SK-N-SH (cell line): ENCODE measurements around the gene CD6.

ENCODE experiments used
- ELF1 ChIP-seq: IDR thresholded peaks from 2 replicates; pipeline ENCODE4 v1.4.0; 2012
- FOXJ3 ChIP-seq: sonication (generic); formaldehyde crosslinking; IDR thresholded peaks from 2 replicates; pipeline ENCODE4 v1.5.1; 2020; ENCODE audit warnings: mild to moderate bottlenecking, missing genetic modification reagents
- GABPA ChIP-seq: IDR thresholded peaks from 2 replicates; pipeline ENCODE4 v1.4.0; 2012; ENCODE audit warnings: low read depth, mild to moderate bottlenecking
- GATA2 ChIP-seq: sonication (generic); formaldehyde crosslinking; IDR thresholded peaks from 2 replicates; pipeline ENCODE4 v1.5.0; 2020; ENCODE audit warnings: mild to moderate bottlenecking, missing genetic modification reagents
- RAD21 ChIP-seq: IDR thresholded peaks from 2 replicates; pipeline ENCODE4 v1.6.1; 2012; ENCODE audit warnings: mild to moderate bottlenecking, low read length
- RFX5 ChIP-seq: IDR thresholded peaks from 2 replicates; pipeline ENCODE4 v1.6.1; 2012; ENCODE audit warnings: mild to moderate bottlenecking, improper control_type of control experiment, low read length
- TAF1 ChIP-seq: IDR thresholded peaks from 2 replicates; pipeline ENCODE4 v1.6.1; 2012; ENCODE audit warnings: low read depth, mild to moderate bottlenecking, low read length, moderate library complexity, borderline replicate concordance
- TF ChIP-seq, protein P1 (sequence below): IDR thresholded peaks from 2 replicates; pipeline ENCODE4 v1.4.0; 2012; ENCODE audit warnings: low read depth, borderline replicate concordance
- TF ChIP-seq, protein P2 (sequence below): fragments of 200-600 bp; sonication (generic); IDR thresholded peaks from 2 replicates; pipeline ENCODE4 v1.6.1; 2017; ENCODE audit warnings: antibody characterized with exemption, mild to moderate bottlenecking, moderate library complexity
- TF ChIP-seq, protein P3 (sequence below): IDR thresholded peaks from 2 replicates; pipeline ENCODE4 v1.4.0; 2012; ENCODE audit warnings: low read depth

DNA sequence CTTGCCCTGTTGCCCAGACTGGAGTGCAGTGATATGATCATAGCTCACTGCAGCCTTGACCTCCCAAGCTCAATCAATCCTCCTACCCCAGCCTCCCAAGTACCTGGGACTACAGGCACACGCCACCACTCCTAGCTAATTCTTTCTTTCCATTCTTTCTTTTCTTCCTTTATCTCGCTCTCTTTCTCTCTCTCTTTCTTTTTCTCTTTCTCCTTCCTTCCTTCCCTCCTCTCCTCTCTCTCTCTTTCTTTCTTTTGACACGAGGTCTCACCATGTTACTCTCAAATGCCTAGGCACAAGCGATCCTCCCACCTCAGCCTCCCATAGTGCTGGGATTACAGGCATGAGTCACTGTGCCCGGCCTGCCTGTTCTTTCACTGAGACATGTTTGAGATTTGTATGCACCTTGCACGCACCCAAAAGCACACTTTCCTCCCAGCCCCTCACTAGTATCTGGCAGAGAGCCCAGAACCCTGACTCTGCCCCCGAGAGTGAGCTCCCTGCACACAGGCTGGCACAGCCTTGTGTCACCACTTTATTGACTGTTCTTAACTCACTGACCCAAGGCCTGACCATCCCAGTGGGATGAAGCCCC, 56.8 kb downstream of the CD6 start:
- TF ChIP-seq, protein P1, sequence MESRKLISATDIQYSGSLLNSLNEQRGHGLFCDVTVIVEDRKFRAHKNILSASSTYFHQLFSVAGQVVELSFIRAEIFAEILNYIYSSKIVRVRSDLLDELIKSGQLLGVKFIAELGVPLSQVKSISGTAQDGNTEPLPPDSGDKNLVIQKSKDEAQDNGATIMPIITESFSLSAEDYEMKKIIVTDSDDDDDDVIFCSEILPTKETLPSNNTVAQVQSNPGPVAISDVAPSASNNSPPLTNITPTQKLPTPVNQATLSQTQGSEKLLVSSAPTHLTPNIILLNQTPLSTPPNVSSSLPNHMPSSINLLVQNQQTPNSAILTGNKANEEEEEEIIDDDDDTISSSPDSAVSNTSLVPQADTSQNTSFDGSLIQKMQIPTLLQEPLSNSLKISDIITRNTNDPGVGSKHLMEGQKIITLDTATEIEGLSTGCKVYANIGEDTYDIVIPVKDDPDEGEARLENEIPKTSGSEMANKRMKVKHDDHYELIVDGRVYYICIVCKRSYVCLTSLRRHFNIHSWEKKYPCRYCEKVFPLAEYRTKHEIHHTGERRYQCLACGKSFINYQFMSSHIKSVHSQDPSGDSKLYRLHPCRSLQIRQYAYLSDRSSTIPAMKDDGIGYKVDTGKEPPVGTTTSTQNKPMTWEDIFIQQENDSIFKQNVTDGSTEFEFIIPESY: no peak
- TF ChIP-seq, protein P2, sequence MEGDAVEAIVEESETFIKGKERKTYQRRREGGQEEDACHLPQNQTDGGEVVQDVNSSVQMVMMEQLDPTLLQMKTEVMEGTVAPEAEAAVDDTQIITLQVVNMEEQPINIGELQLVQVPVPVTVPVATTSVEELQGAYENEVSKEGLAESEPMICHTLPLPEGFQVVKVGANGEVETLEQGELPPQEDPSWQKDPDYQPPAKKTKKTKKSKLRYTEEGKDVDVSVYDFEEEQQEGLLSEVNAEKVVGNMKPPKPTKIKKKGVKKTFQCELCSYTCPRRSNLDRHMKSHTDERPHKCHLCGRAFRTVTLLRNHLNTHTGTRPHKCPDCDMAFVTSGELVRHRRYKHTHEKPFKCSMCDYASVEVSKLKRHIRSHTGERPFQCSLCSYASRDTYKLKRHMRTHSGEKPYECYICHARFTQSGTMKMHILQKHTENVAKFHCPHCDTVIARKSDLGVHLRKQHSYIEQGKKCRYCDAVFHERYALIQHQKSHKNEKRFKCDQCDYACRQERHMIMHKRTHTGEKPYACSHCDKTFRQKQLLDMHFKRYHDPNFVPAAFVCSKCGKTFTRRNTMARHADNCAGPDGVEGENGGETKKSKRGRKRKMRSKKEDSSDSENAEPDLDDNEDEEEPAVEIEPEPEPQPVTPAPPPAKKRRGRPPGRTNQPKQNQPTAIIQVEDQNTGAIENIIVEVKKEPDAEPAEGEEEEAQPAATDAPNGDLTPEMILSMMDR: no peak
- TF ChIP-seq FOXJ3 (CRISPR knock-in tag) (no peak), GABPA (no peak), RAD21 (no peak), RFX5 (no peak), ELF1 (no peak), TAF1 (no peak), GATA2 (CRISPR knock-in tag) (no peak)
- TF ChIP-seq, protein P3, sequence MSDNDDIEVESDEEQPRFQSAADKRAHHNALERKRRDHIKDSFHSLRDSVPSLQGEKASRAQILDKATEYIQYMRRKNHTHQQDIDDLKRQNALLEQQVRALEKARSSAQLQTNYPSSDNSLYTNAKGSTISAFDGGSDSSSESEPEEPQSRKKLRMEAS: no peak
